ENCODE results near the gene IQGAP2.
"Not testable (repeated sequence)": the region's sequence is repeated elsewhere in the genome, so short reads cannot be mapped to it uniquely, and the experiment has no call there.

DNA sequence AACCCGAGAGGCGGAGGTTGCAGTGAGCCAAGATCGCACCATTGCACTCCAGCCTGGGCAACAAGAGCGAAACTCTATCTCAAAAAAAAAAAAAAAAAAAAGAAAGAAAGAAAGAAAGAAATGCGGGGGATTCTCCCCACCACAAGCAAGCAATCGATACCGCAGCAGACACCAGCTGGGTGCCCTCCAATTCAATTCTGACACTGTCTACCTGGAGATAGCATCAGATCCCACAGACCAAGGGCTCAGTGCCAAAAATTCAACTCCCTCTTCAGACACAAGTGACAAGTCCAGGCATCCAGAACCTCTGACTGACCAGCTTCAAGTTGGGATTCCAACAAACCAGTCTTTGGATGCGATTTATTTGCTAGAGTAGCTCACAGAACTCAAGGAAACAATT lies 33.4 kb upstream of the IQGAP2 start:
- TF ChIP-seq, protein P1, sequence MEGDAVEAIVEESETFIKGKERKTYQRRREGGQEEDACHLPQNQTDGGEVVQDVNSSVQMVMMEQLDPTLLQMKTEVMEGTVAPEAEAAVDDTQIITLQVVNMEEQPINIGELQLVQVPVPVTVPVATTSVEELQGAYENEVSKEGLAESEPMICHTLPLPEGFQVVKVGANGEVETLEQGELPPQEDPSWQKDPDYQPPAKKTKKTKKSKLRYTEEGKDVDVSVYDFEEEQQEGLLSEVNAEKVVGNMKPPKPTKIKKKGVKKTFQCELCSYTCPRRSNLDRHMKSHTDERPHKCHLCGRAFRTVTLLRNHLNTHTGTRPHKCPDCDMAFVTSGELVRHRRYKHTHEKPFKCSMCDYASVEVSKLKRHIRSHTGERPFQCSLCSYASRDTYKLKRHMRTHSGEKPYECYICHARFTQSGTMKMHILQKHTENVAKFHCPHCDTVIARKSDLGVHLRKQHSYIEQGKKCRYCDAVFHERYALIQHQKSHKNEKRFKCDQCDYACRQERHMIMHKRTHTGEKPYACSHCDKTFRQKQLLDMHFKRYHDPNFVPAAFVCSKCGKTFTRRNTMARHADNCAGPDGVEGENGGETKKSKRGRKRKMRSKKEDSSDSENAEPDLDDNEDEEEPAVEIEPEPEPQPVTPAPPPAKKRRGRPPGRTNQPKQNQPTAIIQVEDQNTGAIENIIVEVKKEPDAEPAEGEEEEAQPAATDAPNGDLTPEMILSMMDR (IDR thresholded peaks at IDR 0.05), result not testable (repeated sequence)
- TF ChIP-seq, protein P2, sequence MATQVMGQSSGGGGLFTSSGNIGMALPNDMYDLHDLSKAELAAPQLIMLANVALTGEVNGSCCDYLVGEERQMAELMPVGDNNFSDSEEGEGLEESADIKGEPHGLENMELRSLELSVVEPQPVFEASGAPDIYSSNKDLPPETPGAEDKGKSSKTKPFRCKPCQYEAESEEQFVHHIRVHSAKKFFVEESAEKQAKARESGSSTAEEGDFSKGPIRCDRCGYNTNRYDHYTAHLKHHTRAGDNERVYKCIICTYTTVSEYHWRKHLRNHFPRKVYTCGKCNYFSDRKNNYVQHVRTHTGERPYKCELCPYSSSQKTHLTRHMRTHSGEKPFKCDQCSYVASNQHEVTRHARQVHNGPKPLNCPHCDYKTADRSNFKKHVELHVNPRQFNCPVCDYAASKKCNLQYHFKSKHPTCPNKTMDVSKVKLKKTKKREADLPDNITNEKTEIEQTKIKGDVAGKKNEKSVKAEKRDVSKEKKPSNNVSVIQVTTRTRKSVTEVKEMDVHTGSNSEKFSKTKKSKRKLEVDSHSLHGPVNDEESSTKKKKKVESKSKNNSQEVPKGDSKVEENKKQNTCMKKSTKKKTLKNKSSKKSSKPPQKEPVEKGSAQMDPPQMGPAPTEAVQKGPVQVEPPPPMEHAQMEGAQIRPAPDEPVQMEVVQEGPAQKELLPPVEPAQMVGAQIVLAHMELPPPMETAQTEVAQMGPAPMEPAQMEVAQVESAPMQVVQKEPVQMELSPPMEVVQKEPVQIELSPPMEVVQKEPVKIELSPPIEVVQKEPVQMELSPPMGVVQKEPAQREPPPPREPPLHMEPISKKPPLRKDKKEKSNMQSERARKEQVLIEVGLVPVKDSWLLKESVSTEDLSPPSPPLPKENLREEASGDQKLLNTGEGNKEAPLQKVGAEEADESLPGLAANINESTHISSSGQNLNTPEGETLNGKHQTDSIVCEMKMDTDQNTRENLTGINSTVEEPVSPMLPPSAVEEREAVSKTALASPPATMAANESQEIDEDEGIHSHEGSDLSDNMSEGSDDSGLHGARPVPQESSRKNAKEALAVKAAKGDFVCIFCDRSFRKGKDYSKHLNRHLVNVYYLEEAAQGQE (IDR thresholded peaks at IDR 0.05; ENCODE audit: insufficient read depth in 1 of 2, low read depth in 2 of 2, low read length in 1 of 2), result not testable (repeated sequence)
